Type B pancreatic cell (in vitro differentiated cells): ENCODE results near the gene PSMC1. TPM values are rescaled to one million over a fixed set of nuclear protein-coding genes. Genes with fewer than 3 reads are reported as not detected.
A peak's percentile ranks its signal among the peaks of the same experiment; 100 is the strongest.

Source experiments
- DNase-seq: peaks from one replicate; pipeline ENCODE4 v3.0.0; 2021; ENCODE audit warnings: mixed read lengths; ENCODE audit not compliant: unreplicated experiment; ENCODE audit errors: extremely low spot score
- H3K27ac Mint-ChIP-seq: 2 replicates; pipeline ENCODE4 v1.8.0; 2021; ENCODE audit warnings: mild to moderate bottlenecking, mixed read lengths
- H3K27me3 Mint-ChIP-seq: 2 replicates; pipeline ENCODE4 v1.8.0; 2021; ENCODE audit warnings: mixed read lengths
- H3K36me3 Mint-ChIP-seq: 2 replicates; pipeline ENCODE4 v1.8.0; 2021; ENCODE audit warnings: mixed read lengths
- H3K4me1 Mint-ChIP-seq: one replicate; pipeline ENCODE4 v1.8.0; 2021; ENCODE audit warnings: mixed read lengths; ENCODE audit not compliant: unreplicated experiment
- H3K4me3 Mint-ChIP-seq: 2 replicates; pipeline ENCODE4 v1.8.0; 2021; ENCODE audit warnings: mild to moderate bottlenecking, mixed read lengths
- H3K9me3 Mint-ChIP-seq: 2 replicates; pipeline ENCODE4 v1.8.0; 2021; ENCODE audit warnings: mixed read lengths
- total RNA-seq: library from RNA; stranded (reverse); gene quantifications from 2 replicates; pipeline ENCODE4 v1.2.1, GENCODE V29; 2021; ENCODE audit warnings: low replicate concordance
- TF ChIP-seq, protein P1 (sequence below): fragments of 200-600 bp; sonication (generic); conservative IDR thresholded peaks from 2 replicates; pipeline ENCODE4 v1.5.0; 2021; ENCODE audit warnings: antibody characterized with exemption, mild to moderate bottlenecking

PSMC1 gene
- total RNA-seq, 1 donor from 2014 or later, result 109 TPM

- no peaks in the 10 kb centered on the region for H3K27me3 Mint-ChIP-seq
- no peak overlapping the region for H3K27ac Mint-ChIP-seq
- TF ChIP-seq, protein P1, sequence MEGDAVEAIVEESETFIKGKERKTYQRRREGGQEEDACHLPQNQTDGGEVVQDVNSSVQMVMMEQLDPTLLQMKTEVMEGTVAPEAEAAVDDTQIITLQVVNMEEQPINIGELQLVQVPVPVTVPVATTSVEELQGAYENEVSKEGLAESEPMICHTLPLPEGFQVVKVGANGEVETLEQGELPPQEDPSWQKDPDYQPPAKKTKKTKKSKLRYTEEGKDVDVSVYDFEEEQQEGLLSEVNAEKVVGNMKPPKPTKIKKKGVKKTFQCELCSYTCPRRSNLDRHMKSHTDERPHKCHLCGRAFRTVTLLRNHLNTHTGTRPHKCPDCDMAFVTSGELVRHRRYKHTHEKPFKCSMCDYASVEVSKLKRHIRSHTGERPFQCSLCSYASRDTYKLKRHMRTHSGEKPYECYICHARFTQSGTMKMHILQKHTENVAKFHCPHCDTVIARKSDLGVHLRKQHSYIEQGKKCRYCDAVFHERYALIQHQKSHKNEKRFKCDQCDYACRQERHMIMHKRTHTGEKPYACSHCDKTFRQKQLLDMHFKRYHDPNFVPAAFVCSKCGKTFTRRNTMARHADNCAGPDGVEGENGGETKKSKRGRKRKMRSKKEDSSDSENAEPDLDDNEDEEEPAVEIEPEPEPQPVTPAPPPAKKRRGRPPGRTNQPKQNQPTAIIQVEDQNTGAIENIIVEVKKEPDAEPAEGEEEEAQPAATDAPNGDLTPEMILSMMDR, result no peak
- H3K4me1 Mint-ChIP-seq, result no peaks in the 10 kb centered on the region
- no peaks in the 10 kb centered on the region for H3K9me3 Mint-ChIP-seq
- DNase-seq, result no peak
- H3K4me3 Mint-ChIP-seq, result no peak overlapping the region
- peaks cover 18% of the 10 kb centered on the region for H3K36me3 Mint-ChIP-seq
These were observed 17.2 kb downstream of the PSMC1 start for GRCh38 chr14:90273532-90273931.

DNA sequence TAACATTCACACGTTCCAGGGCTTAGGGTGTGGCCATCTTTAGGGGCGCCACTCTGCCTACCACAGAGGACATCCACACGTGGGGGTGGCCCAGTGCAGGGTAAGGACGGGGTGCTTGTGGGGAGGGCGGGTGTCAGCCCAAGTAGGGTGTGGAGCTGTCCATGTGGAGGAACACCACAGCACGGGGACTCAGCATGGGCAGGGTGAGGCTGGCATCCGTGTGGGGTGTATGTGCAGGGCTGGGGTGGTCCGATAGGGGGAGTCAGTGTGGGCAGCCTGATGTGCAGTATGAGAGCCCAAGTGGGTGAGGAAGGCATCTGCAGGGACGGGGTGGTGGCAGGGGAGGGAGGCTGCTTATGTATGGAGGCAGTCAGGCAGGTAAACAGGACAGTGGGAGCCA, 17.7 kb downstream of the PSMC1 start:
- Mint-ChIP-seq H3K9me3 (no peaks in the 10 kb centered on the region), H3K27ac (no peak overlapping the region), H3K4me1 (no peaks in the 10 kb centered on the region), H3K4me3 (no peak overlapping the region), H3K27me3 (no peaks in the 10 kb centered on the region), H3K36me3 (peaks cover 17% of the 10 kb centered on the region)
- DNase-seq, result no peak
- TF ChIP-seq, protein P1, result peak; percentile 26

GRCh38 chr14:90274808-90275457, 18.6 kb downstream of the PSMC1 start:
- H3K4me3 Mint-ChIP-seq, result no peak overlapping the region
- no peaks in the 10 kb centered on the region for H3K4me1 Mint-ChIP-seq
- H3K27ac Mint-ChIP-seq, result no peak overlapping the region

GRCh38 chr14:90275458-90275814, 19.1 kb downstream of the PSMC1 start:
- Mint-ChIP-seq H3K4me1 (no peaks in the 10 kb centered on the region), H3K27me3 (no peaks in the 10 kb centered on the region), H3K9me3 (no peaks in the 10 kb centered on the region), H3K4me3 (no peak overlapping the region), H3K27ac (no peak overlapping the region), H3K36me3 (peaks cover 10% of the 10 kb centered on the region)
- DNase-seq, result no peak
- TF ChIP-seq, protein P1, result no peak

More at GRCh38 chr14:90274808-90275457, 18.6 kb downstream of the PSMC1 start:
- Mint-ChIP-seq H3K9me3 (no peaks in the 10 kb centered on the region), H3K36me3 (peaks cover 13% of the 10 kb centered on the region), H3K27me3 (no peaks in the 10 kb centered on the region)
- TF ChIP-seq, protein P1, result no peak
- no peak for DNase-seq

DNA sequence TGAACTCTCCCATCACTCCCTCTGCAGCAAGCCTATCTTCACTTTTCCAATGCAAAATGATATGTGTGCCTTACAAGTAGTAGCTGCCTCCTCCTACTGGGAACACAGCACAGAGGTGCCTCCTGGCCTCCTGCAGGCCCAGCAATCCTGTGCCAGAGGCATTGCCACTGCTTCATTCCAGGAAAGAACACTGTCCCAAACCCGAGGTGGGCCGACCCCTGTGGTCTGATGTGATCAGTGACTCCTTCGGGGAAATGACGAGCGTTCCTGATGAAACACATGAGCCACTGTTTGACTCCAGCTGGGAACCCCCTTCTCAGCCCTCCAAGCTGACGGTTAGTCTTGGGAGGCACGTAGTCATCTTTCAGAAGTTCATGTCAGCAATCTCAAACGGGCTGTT, 19.5 kb downstream of the PSMC1 start:
- Mint-ChIP-seq H3K4me1 (no peaks in the 10 kb centered on the region), H3K27ac (no peak overlapping the region), H3K4me3 (no peak overlapping the region)

More for the DNA sequence above, 19.5 kb downstream of the PSMC1 start:
- no peaks in the 10 kb centered on the region for H3K9me3 Mint-ChIP-seq
- no peaks in the 10 kb centered on the region for H3K27me3 Mint-ChIP-seq
- peaks cover 10% of the 10 kb centered on the region for H3K36me3 Mint-ChIP-seq
- TF ChIP-seq, protein P1, result no peak
- no peak for DNase-seq
